Activated naive CD8-positive, alpha-beta T cell treated with anti-CD3 and anti-CD28 coated beads, Interleukin-2, amount 50 U/mL, for 24 hours (primary cell): ENCODE data around the gene RAD18.

Source experiments
- ATAC-seq: fragments of 150-1000 bp; cut with Tn5 transposase; one replicate; pipeline ENCODE4 v1.10.0; 2021
- DNase-seq: peaks from one replicate; pipeline ENCODE4 v3.0.0; 2021
- H3K27ac Mint-ChIP-seq: one replicate; pipeline ENCODE4 v1.8.0; 2021; ENCODE audit warnings: mild to moderate bottlenecking, mixed read lengths
- H3K27me3 Mint-ChIP-seq: one replicate; pipeline ENCODE4 v1.8.0; 2021; ENCODE audit warnings: mixed read lengths
- H3K36me3 Mint-ChIP-seq: one replicate; pipeline ENCODE4 v1.8.0; 2021; ENCODE audit warnings: low read depth, mixed read lengths
- H3K4me1 Mint-ChIP-seq: one replicate; pipeline ENCODE4 v1.8.0; 2021; ENCODE audit warnings: mixed read lengths
- H3K4me3 Mint-ChIP-seq: one replicate; pipeline ENCODE4 v1.8.0; 2021; ENCODE audit warnings: mild to moderate bottlenecking, moderate library complexity, mixed read lengths
- H3K9me3 Mint-ChIP-seq: one replicate; pipeline ENCODE4 v1.8.0; 2021; ENCODE audit warnings: mixed read lengths

RAD18 gene

DNA sequence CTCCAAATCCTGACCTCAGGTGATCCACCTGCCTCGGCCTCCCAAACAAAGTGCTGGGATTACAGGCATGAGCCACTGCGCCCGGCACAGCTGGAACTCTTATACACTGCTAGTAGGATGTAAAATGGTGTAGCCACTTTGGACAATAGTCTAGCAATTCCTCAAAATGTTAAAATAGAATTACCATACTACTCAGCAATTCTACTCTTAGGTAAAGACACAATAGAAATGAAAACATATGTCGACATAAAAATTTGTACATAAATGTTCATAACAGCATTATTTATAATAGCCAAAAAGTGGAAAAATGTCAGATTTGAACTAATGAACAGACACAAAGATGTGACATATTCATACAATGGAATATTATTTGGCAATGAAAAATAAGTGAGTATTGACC, 33.4 kb downstream of the RAD18 start:
- no peak for DNase-seq
- Mint-ChIP-seq H3K4me1 (no peaks in the 10 kb centered on the region), H3K36me3 (peaks cover 31% of the 10 kb centered on the region), H3K27me3 (no peaks in the 10 kb centered on the region), H3K4me3 (no peak overlapping the region), H3K27ac (no peak overlapping the region), H3K9me3 (no peaks in the 10 kb centered on the region)
- ATAC-seq, result no peak

DNA sequence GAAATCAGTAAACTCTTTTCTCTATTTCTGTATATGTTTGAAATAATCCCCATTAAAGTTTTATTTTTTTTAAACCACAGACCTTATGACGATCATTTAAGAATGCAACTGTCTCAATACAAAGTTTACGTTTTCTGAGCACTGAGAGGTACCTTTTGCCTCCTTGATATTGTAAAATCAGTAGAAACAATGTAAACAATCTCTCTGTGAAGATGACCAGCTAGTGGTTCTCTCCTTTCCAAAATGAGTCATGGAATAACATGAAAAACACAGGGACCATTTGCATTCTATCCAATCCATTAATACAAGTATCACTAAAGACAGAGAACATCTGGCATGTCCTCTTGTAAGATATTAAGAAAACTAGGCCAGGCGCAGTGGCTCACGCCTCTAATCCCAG, 48.8 kb downstream of the RAD18 start:
- ATAC-seq (no peak), DNase-seq (no peak)
- Mint-ChIP-seq H3K27me3 (no peaks in the 10 kb centered on the region), H3K27ac (no peak overlapping the region), H3K36me3 (peaks cover 45% of the 10 kb centered on the region), H3K4me1 (no peaks in the 10 kb centered on the region), H3K4me3 (no peak overlapping the region), H3K9me3 (no peaks in the 10 kb centered on the region)

DNA sequence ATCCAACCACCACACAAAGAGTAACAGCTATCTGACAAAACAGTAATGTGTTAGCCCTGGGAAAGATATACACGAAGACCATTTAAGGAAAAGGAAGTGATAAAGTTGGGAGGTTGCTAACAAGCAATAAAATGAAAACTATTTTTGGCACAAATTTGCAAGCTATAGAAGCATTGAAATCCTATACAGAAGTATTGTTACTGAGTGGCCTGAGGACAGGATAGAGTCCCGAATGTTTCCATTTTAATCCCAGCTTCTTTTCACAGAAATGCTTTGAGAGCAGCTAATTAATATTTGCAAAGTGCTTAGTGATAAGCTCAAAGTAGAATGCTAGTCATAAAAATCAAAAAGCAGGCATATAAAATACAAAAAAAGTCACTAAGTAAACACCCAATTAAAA, 51.5 kb downstream of the RAD18 start:
- no peak overlapping the region for H3K4me3 Mint-ChIP-seq
- H3K36me3 Mint-ChIP-seq, result peaks cover 59% of the 10 kb centered on the region
- H3K27me3 Mint-ChIP-seq, result no peaks in the 10 kb centered on the region
- H3K27ac Mint-ChIP-seq, result no peak overlapping the region
- DNase-seq (no peak), ATAC-seq (no peak)
- H3K4me1 Mint-ChIP-seq, result no peaks in the 10 kb centered on the region
- no peaks in the 10 kb centered on the region for H3K9me3 Mint-ChIP-seq

DNA sequence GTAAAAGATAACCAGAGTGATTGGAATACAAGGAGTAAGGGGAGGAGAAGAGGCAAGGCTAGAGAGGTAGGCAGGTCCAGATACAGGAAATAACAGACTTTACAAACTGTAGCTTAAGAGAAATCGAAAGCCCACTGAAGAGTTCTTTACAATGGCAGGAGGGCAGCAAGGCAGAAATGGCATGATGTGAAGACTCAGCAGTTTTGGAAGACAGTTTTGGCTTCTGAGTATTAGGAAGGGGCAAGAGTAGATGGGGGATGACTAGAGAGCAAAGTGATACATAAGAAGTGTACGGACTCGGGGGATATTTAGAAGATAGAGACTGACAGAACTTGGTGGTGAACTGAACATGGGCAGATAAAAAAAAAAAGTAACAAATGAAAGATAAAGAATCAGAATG, 54.1 kb downstream of the RAD18 start:
- Mint-ChIP-seq H3K9me3 (no peaks in the 10 kb centered on the region), H3K27ac (no peak overlapping the region), H3K36me3 (peaks cover 54% of the 10 kb centered on the region), H3K4me3 (no peak overlapping the region), H3K27me3 (no peaks in the 10 kb centered on the region), H3K4me1 (no peaks in the 10 kb centered on the region)
- DNase-seq (no peak), ATAC-seq (no peak)

DNA sequence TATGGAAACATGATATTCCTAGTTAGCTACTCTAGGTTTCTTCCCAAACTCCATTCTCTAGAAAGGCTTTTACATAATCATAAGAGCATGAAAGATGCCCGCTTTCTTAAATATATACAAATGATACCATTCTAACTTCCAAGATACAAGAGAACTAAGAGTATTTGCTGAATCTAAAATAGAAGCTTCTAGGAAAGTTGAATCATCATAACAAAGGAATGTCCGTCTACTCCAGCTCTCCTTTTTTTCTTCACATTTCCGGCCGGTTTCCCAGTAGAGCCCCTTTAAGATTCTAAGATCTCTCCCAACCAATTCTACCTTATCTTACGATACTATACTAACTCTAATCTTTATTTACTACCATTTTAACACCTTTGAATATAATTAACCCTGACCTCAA, 60.1 kb downstream of the RAD18 start:
- peaks cover 52% of the 10 kb centered on the region for H3K36me3 Mint-ChIP-seq

DNA sequence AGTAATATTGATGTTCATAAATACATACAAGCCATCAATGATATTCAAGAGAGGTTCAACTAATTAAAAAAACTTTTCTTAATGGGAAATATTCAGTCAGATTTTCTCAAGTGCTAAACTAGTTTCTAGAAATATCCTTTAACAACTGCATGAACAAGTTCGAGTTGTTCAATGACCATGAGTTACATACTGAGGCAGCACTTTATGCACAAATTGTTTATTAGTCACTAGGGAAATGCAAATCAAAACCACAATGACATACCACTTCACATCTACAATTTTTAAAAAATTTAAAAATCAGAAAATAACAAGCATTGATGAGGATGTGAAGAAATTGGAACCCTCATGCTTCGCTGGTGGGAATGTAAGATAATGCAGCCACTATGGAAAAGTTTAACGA, 62.4 kb downstream of the RAD18 start:
- DNase-seq, result no peak
- Mint-ChIP-seq H3K4me3 (no peak overlapping the region), H3K4me1 (no peaks in the 10 kb centered on the region), H3K9me3 (no peaks in the 10 kb centered on the region), H3K27me3 (no peaks in the 10 kb centered on the region), H3K27ac (no peak overlapping the region), H3K36me3 (peaks cover 56% of the 10 kb centered on the region)
- ATAC-seq, result no peak

More for the DNA sequence above, 60.1 kb downstream of the RAD18 start:
- Mint-ChIP-seq H3K4me3 (no peak overlapping the region), H3K27me3 (no peaks in the 10 kb centered on the region), H3K4me1 (no peaks in the 10 kb centered on the region), H3K27ac (no peak overlapping the region), H3K9me3 (no peaks in the 10 kb centered on the region)
- ATAC-seq (no peak), DNase-seq (no peak)

DNA sequence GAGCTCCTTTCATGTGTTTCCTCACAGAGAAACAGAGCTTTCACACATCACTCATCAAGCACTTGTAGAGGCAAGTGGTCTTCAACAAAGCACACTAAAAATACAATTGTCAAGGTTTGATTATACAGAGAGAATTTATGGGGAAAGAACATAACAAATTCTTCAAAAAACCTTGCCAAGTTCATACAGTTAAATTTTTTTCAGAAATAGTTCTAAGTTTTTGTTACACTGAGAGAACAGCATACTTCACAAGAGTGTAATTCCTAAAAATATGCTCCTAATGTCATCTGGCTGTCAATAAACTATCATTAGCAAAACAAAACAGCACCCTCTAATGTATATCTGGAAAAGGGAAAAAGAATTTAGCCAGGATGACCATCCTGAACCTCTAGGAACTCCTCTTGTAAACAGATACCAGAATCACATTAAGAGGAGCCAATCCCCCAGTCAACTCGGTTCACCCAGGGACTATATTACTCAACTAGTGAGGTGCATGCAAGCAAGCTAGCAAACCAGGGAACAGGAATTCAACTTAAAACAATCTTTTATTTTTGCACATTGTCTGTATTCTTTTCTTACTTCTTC, 63.3 kb downstream of the RAD18 start:
- Mint-ChIP-seq H3K4me3 (no peak overlapping the region), H3K27ac (no peak overlapping the region), H3K4me1 (no peaks in the 10 kb centered on the region), H3K9me3 (no peaks in the 10 kb centered on the region), H3K27me3 (no peaks in the 10 kb centered on the region), H3K36me3 (peaks cover 61% of the 10 kb centered on the region)
- ATAC-seq (no peak), DNase-seq (no peak)

DNA sequence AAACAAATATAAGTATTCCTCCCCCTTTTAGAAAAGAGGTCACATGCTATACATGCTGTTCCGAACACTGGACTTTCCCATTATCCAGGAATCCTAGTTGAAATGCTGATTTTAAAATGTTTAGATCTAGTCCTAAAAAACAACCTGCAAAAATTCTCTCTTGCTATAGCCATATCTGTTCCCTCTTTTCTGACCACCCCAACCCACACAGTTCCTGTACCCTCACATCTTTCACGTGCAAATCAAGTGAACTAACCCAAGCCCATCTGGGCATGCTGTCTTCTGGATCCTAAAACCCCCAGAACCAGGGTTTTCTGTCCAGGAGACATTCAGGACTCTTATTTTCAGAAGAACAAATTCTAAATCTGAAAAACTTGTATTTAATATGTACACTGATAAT, 67.4 kb downstream of the RAD18 start:
- ATAC-seq (no peak), DNase-seq (no peak)
- H3K9me3 Mint-ChIP-seq, result no peaks in the 10 kb centered on the region
- H3K4me3 Mint-ChIP-seq, result no peak overlapping the region
- H3K27ac Mint-ChIP-seq, result no peak overlapping the region
- H3K27me3 Mint-ChIP-seq, result no peaks in the 10 kb centered on the region
- H3K36me3 Mint-ChIP-seq, result peaks cover 64% of the 10 kb centered on the region
- no peaks in the 10 kb centered on the region for H3K4me1 Mint-ChIP-seq

DNA sequence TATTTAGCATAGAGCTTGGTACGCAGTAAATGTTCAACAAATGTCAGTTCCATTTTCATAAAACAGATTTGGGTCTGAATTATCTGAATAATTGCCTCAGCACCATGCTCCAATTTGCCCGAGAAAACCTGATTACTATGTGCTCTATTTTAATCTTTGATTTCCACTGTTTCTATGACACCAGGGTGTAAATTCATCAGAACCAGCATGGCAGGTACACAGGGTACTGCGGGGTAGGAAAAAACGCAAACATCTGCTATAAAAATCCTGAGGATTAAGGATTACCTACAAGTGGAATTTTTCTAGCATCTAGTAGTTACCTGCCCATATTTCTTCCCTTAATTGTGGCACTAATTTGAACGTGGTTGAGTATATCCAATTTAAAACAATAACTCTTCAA, 70.3 kb downstream of the RAD18 start:
- Mint-ChIP-seq H3K27ac (no peak overlapping the region), H3K9me3 (no peaks in the 10 kb centered on the region), H3K36me3 (peaks cover 66% of the 10 kb centered on the region), H3K27me3 (no peaks in the 10 kb centered on the region), H3K4me1 (peaks cover 6% of the 10 kb centered on the region), H3K4me3 (no peak overlapping the region)
- DNase-seq, result no peak
- ATAC-seq, result no peak

DNA sequence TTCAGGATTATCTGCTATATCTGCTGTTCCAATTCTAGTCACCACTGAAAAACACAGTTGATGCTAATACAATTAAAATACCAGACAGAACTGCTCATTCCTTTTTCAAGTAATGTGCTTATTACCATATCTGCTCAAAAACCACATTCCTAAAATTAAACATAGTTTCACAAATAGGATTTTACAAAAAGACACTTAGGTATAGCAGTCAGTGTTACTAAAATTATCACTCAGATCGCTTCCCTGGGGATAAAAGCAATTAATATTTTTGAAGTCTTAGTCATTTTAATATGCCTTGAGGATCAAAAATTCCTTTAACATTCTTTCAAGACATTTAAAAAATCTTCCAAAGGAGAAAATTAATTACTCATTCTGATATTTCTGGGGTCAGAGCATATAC, 71.5 kb downstream of the RAD18 start:
- no peak overlapping the region for H3K27ac Mint-ChIP-seq
- H3K27me3 Mint-ChIP-seq, result no peaks in the 10 kb centered on the region
- H3K36me3 Mint-ChIP-seq, result peaks cover 68% of the 10 kb centered on the region
- ATAC-seq, result no peak
- H3K4me1 Mint-ChIP-seq, result peaks cover 6% of the 10 kb centered on the region
- H3K4me3 Mint-ChIP-seq, result no peak overlapping the region
- H3K9me3 Mint-ChIP-seq, result no peaks in the 10 kb centered on the region
- DNase-seq, result no peak

DNA sequence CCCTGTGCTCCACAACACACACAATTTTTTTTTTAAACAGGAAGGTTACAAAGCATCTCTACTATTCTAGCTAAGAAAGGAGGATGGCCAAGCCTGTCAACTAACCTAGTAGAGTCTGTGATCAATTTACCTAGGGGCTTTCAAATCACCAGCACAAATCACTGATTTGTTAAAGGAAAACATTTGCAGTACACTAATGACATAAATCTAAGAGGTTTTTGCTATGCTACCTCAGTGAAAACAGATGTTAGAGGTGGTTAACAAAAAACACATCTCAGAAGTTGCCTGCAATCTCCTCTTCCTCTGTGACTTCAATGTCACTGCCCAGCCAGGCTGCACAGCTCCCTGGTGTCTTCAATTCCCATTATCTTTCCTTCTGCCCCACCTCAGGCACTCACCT, 72.0 kb downstream of the RAD18 start:
- Mint-ChIP-seq H3K4me1 (peaks cover 6% of the 10 kb centered on the region), H3K27me3 (no peaks in the 10 kb centered on the region), H3K36me3 (peaks cover 69% of the 10 kb centered on the region), H3K4me3 (no peak overlapping the region), H3K9me3 (no peaks in the 10 kb centered on the region), H3K27ac (no peak overlapping the region)
- DNase-seq, result no peak
- ATAC-seq, result no peak

DNA sequence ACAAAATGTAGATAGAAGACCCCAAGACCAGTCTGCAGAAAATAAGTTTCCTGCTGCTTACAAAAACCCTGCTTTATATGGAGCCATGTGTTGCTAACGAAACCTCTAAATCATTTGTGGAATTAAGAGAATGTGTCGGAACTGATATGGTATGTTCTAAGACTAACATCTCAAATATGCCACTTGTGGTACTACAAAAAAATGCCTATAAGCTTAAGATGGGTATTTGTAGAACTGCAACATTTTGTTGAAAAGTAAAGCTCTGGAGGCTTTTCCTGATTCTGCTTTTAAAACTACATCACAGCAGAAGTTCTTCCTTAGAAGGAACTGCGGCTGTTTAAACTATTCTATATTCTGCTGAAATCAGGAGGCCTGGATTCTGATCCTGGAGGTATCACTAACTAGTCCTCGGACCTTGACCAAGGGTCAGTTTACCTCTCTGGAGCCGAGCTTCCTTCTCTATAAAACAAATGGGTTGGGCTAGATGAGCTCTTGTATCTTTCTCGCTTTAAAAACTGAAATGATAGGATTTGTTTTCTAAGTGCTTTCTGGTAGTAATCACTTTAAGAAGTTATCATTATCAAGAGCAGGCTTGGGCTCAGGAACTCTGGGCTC, 74.9 kb downstream of the RAD18 start:
- no peak overlapping the region for H3K4me3 Mint-ChIP-seq
- H3K27me3 Mint-ChIP-seq, result no peaks in the 10 kb centered on the region
- DNase-seq (no peak), ATAC-seq (no peak)
- peaks cover 70% of the 10 kb centered on the region for H3K36me3 Mint-ChIP-seq
- H3K9me3 Mint-ChIP-seq, result peaks cover 5% of the 10 kb centered on the region
- no peak overlapping the region for H3K27ac Mint-ChIP-seq
- peaks cover 6% of the 10 kb centered on the region for H3K4me1 Mint-ChIP-seq

DNA sequence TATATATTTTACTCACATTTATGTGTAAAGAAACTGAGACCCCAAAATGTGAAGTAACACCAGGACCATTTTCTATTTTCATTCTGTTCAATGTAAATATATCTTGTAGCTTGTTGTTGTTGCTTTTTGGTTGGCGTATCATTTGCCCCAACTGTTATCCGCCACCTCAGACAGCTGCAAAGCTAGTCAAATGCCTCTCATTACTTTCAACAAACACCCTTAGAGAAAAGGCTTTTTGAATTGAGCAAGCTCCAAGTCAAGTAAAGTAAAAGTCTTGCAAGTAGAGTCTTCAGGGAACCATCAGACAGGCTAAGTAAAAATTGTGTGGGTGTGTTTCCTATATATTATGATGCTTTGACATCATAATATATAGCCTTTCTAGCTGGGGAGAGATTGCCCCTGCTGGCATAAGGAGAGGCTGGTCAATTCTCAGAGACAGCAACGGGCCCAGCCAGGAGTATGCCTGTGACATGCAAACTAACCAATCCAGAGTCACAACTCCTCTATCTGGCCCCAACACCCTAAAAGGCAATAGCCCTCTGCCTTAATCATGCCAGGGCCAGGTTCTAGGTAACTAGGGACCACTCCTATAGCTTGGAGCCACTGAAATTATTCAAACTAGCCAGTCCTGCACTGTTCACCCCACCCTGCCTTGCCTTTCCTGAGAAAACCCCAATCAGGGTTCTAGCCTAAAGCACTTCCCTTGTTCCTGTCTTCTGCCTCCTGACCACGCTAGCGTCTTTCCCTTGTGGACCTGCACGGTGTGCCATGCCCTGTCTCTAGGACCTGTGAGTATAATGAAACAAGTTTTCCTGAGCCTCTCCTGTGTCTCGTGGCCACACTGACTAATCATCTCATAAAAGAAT, 75.6 kb downstream of the RAD18 start:
- no peak overlapping the region for H3K27ac Mint-ChIP-seq
- H3K9me3 Mint-ChIP-seq, result peaks cover 5% of the 10 kb centered on the region
- no peaks in the 10 kb centered on the region for H3K27me3 Mint-ChIP-seq
- ATAC-seq (no peak), DNase-seq (no peak)
- H3K36me3 Mint-ChIP-seq, result peaks cover 71% of the 10 kb centered on the region
- no peak overlapping the region for H3K4me3 Mint-ChIP-seq
- peaks cover 6% of the 10 kb centered on the region for H3K4me1 Mint-ChIP-seq

DNA sequence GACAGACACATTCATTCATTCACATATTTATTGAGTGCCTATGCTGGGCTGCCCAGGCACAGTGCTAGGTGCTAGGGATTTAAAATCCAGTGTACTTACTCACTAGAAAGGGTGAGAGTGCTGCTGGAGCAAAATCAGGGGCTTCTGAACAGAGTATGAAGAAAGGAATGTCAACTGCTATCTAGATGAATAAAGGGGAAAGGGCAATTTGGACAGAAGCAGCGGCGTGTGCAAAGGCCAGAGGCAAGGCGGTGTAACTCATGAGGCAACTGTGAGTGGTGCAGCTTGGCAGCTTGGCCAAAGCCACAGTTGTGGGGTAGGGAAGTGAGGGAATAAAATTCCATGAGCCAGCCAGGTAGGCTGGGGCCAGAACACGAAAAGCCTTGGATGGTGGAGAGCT, 76.7 kb downstream of the RAD18 start:
- Mint-ChIP-seq H3K4me1 (peaks cover 6% of the 10 kb centered on the region), H3K27me3 (no peaks in the 10 kb centered on the region), H3K4me3 (no peak overlapping the region), H3K27ac (no peak overlapping the region), H3K36me3 (peaks cover 72% of the 10 kb centered on the region), H3K9me3 (peaks cover 5% of the 10 kb centered on the region)
- DNase-seq (no peak), ATAC-seq (no peak)
